ENCODE data around the gene GUCY2D. TPM values are rescaled to one million over a fixed set of nuclear protein-coding genes. Genes with fewer than 3 reads are reported as not detected.

GUCY2D gene
- polyA plus RNA-seq, 1 donor (not counting 4 experiments of a cell fraction or from before 2014, with no cell fraction given), result 0.25 TPM

DNA sequence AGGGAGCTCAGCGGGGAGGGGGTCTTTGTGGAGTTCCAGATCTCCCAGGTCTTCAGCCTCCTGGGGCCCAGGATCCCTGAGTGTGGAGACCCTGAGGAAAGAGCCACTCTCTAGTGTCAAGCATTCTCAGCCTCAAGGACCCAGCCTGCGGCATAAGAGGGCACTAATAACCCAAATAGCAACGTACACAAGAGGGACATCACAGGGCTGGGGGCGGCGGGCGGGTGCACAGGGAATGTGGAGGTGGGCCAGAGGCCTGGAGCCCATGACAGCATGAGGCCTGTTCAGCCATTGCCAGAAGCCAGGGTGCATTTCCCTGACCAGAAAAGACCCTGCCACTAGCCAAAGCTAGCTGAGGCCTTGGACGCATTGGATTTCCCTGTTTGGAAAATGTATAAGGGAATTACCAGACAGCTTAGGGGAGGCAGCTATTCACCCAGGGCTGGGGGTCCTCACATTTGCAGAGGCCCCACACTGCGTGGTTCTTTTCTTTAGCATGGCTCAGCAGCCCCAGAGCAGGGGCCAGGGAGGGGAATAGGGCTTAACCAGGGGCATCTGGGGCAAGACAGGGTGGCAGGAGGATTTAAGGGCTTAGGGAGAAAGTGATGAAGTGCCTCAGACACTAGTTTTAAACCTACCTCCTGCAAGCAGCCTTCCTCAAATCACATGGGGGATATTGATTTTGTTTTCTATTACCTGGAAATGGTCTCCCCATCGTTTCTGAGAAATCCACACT, 22.9 kb downstream of the GUCY2D start:
- H3K27me3 ChIP-seq (ENCODE audit: control insufficient read depth, extremely low read depth, insufficient read depth, low read length), result no peaks in the 10 kb centered on the region
- H3K9me1 ChIP-seq (ENCODE audit: control insufficient read depth, extremely low read depth, insufficient read depth, low read length), result no peaks in the 10 kb centered on the region
- no peak overlapping the region for H3K4me3 ChIP-seq (ENCODE audit: control insufficient read depth in 2 of 3, extremely low read depth in 1 of 3, insufficient read depth in 2 of 3, low read depth in 1 of 3, low read length in 3 of 3)
- H3K4me1 ChIP-seq (ENCODE audit: control insufficient read depth, extremely low read depth, insufficient read depth, low read length), result peaks cover 15% of the 10 kb centered on the region
- no peak overlapping the region for H3K27ac ChIP-seq (ENCODE audit: control insufficient read depth, insufficient read depth, low read length)
- no peaks in the 10 kb centered on the region for H3K9me3 ChIP-seq (ENCODE audit: control insufficient read depth, low read depth, low read length)
- H4K20me1 ChIP-seq (ENCODE audit: control insufficient read depth, extremely low read depth, insufficient read depth, low read length), result no peaks in the 10 kb centered on the region
- no peak overlapping the region for H2AFZ ChIP-seq (ENCODE audit: control insufficient read depth, low read length)
- no peak for TF ChIP-seq EZH2 (IDR thresholded peaks at IDR 0.05; ENCODE audit: low read length)
- TF ChIP-seq, protein P1, sequence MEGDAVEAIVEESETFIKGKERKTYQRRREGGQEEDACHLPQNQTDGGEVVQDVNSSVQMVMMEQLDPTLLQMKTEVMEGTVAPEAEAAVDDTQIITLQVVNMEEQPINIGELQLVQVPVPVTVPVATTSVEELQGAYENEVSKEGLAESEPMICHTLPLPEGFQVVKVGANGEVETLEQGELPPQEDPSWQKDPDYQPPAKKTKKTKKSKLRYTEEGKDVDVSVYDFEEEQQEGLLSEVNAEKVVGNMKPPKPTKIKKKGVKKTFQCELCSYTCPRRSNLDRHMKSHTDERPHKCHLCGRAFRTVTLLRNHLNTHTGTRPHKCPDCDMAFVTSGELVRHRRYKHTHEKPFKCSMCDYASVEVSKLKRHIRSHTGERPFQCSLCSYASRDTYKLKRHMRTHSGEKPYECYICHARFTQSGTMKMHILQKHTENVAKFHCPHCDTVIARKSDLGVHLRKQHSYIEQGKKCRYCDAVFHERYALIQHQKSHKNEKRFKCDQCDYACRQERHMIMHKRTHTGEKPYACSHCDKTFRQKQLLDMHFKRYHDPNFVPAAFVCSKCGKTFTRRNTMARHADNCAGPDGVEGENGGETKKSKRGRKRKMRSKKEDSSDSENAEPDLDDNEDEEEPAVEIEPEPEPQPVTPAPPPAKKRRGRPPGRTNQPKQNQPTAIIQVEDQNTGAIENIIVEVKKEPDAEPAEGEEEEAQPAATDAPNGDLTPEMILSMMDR (optimal IDR thresholded peaks at IDR 0.05 in 1 of 3, IDR thresholded peaks at IDR 0.05 in 1 of 3, conservative IDR thresholded peaks at IDR 0.05 in 1 of 3; ENCODE audit: extremely low read depth in 1 of 3, insufficient read depth in 2 of 3, low read length in 3 of 3), result no peak
- H3K9ac ChIP-seq (ENCODE audit: control insufficient read depth, extremely low read depth, insufficient read depth, low read length), result no peak overlapping the region
- H3K4me2 ChIP-seq (ENCODE audit: control insufficient read depth, extremely low read depth, insufficient read depth, low read depth, low read length), result no peak overlapping the region
- H3K79me2 ChIP-seq (ENCODE audit: control insufficient read depth, insufficient read depth, low read length), result no peaks in the 10 kb centered on the region
- H3K36me3 ChIP-seq (ENCODE audit: control insufficient read depth in 2 of 2, extremely low read depth in 1 of 2, insufficient read depth in 2 of 2, low read length in 2 of 2), result no peaks in the 10 kb centered on the region
- DNase-seq (ENCODE audit: low read depth, low spot score) (no peak), FAIRE-seq (no peak)
- dilution Hi-C loops (cut with MboI; ENCODE audit: extremely low pct_ligation_motif_present, low sequenced_read_pairs), result no loop called here

DNA sequence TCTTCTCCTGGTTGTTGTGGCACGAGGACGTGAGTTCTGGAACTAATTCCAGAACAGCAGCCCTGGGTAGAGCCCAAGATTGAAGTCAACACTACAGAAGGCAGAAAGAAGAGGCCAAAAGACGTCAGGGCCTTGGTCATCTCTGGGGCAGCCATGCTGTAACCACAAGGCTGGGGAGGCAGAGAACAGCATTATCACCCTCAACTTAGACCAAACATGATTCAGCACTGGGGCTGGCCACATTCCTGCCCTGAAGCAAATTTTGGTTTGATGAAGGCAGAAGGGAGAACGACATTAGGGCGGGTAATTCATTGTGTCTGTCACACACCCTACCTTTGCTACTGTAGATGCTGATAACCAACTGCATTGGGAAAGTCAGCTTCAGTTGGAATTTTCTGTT, 26.7 kb downstream of the GUCY2D start:
- no peak for DNase-seq (ENCODE audit: low read depth, low spot score)
- dilution Hi-C loops (cut with MboI; ENCODE audit: extremely low pct_ligation_motif_present, low sequenced_read_pairs), result no loop called here

More for the DNA sequence above, 26.7 kb downstream of the GUCY2D start:
- H3K9me3 ChIP-seq (ENCODE audit: control insufficient read depth, low read depth, low read length), result no peaks in the 10 kb centered on the region
- H3K79me2 ChIP-seq (ENCODE audit: control insufficient read depth, insufficient read depth, low read length), result no peaks in the 10 kb centered on the region
- H3K27me3 ChIP-seq (ENCODE audit: control insufficient read depth, extremely low read depth, insufficient read depth, low read length), result no peaks in the 10 kb centered on the region
- no peak overlapping the region for H3K27ac ChIP-seq (ENCODE audit: control insufficient read depth, insufficient read depth, low read length)
- no peaks in the 10 kb centered on the region for H3K9me1 ChIP-seq (ENCODE audit: control insufficient read depth, extremely low read depth, insufficient read depth, low read length)
- H3K4me2 ChIP-seq (ENCODE audit: control insufficient read depth, extremely low read depth, insufficient read depth, low read depth, low read length), result peak overlapping the region; percentile 42
- TF ChIP-seq, protein P1 (optimal IDR thresholded peaks at IDR 0.05 in 1 of 3, IDR thresholded peaks at IDR 0.05 in 1 of 3, conservative IDR thresholded peaks at IDR 0.05 in 1 of 3; ENCODE audit: extremely low read depth in 1 of 3, insufficient read depth in 2 of 3, low read length in 3 of 3), result no peak
- no peak for TF ChIP-seq EZH2 (IDR thresholded peaks at IDR 0.05; ENCODE audit: low read length)
- H3K4me3 ChIP-seq (ENCODE audit: control insufficient read depth in 2 of 3, extremely low read depth in 1 of 3, insufficient read depth in 2 of 3, low read depth in 1 of 3, low read length in 3 of 3), result peak overlapping the region in 1 of 3 experiments; percentile 9
- no peaks in the 10 kb centered on the region for H4K20me1 ChIP-seq (ENCODE audit: control insufficient read depth, extremely low read depth, insufficient read depth, low read length)
- H3K4me1 ChIP-seq (ENCODE audit: control insufficient read depth, extremely low read depth, insufficient read depth, low read length), result peaks cover 10% of the 10 kb centered on the region
- peak; percentile 100 for FAIRE-seq
- no peak overlapping the region for H3K9ac ChIP-seq (ENCODE audit: control insufficient read depth, extremely low read depth, insufficient read depth, low read length)
- H3K36me3 ChIP-seq (ENCODE audit: control insufficient read depth in 2 of 2, extremely low read depth in 1 of 2, insufficient read depth in 2 of 2, low read length in 2 of 2), result no peaks in the 10 kb centered on the region
- H2AFZ ChIP-seq (ENCODE audit: control insufficient read depth, low read length), result no peak overlapping the region

Measured in keratinocyte (primary cell).